Skin epidermis (tissue), 12 donors: ENCODE results near the gene AKR1E2.
"Not testable (repeated sequence)": the region's sequence is repeated elsewhere in the genome, so short reads cannot be mapped to it uniquely, and the experiment has no call there.

ENCODE experiments used
- H3K27ac ChIP-seq, 21 experiments: fragments of 200-600 bp; sonication (generic) in 11 of 21; one replicate each; pipeline ENCODE4 v1.5.0; 2020; ENCODE audit warnings: mild to moderate bottlenecking in 3 of 21, inconsistent platforms in 2 of 21, moderate library complexity in 2 of 21
- H3K4me3 ChIP-seq, 7 experiments: fragments of 200-600 bp; sonication (generic) in 2 of 7; one replicate each; pipeline ENCODE4 v1.5.0; 2020; ENCODE audit warnings: inconsistent platforms in 2 of 7, mild to moderate bottlenecking in 2 of 7, moderate library complexity in 1 of 7

AKR1E2 gene

DNA sequence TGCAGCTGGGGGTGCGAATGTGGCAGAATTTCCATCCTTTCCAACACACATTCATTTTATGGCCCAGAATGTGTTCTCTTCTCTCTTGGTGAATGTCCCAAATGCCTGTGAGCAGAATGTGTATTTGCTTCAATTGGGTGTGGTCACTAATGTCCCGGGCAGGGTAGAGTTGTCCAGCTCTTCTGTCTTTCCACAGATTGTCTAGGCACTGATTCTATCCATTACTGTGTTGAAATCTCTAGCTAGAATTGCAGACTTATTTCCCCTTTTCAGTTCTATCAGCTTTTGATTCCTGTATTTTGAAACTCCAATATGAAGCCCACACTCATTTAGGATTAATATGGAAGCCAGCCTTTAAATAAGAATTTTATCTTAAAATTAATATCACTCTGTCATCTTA is 14.0 kb upstream of the AKR1E2 start:
- Histone ChIP-seq H3K27ac (no peak overlapping the region), H3K4me3 (no peak overlapping the region)

DNA sequence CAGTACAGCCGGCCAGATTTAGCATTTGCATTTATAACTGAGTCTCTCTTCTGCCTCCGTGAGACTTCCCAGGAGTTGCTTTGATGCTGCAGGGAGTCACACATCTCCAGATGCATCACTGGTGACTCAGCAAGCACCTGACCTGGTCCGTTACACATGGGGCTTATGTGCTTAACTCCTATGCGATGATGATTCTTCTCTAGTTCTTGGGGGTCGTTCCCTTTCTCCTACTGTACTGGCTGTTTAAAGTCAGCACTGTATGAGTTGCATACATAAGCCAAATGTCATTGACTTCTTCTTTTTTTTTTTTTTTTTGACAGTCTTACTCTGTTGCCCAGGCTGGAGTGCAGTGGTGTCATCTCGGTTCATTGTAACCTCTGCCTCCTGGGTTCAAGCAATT is 13.0 kb upstream of the AKR1E2 start:
- H3K27ac ChIP-seq = no peak overlapping the region
- no peak overlapping the region for H3K4me3 ChIP-seq

DNA sequence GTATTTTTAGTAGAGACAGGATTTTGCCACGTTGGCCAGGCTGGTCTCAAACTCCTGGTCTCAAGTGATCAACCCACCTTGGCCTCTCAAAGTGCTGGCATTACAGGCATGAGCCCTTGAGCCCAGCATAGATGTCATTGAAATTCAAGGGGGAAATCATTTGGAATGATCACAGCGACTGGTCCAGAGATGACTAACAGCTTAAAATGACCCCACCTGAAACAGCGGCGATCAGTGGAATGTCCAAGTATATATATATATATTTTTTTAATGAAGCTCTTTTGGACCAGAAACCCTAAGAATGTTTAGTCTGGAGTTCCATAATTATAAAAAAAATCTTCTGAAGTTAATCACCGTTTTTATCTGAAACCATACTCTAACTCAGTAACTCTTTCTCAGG is 12.5 kb upstream of the AKR1E2 start:
- no peak overlapping the region for H3K27ac ChIP-seq

DNA sequence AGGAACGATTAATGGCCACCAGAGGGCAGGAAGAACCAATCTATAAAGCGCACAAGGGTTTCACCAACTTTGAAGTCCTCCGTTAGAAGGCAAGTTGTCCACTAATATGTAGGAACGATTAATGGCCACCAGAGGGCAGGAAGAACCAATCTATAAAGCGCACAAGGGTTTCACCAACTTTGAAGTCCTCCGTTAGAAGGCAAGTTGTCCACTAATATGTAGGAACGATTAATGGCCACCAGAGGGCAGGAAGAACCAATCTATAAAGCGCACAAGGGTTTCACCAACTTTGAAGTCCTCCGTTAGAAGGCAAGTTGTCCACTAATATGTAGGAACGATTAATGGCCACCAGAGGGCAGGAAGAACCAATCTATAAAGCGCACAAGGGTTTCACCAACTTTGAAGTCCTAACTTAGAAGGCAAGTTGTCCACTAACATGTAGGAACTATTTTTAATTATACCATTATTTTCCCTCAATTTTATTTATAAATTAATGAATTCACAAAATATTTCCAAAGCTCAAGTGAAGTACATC is 10.3 kb upstream of the AKR1E2 start:
- H3K4me3 ChIP-seq, H3K27ac ChIP-seq: not testable (repeated sequence)

More for the DNA sequence above, 12.5 kb upstream of the AKR1E2 start:
- H3K4me3 ChIP-seq = no peak overlapping the region

DNA sequence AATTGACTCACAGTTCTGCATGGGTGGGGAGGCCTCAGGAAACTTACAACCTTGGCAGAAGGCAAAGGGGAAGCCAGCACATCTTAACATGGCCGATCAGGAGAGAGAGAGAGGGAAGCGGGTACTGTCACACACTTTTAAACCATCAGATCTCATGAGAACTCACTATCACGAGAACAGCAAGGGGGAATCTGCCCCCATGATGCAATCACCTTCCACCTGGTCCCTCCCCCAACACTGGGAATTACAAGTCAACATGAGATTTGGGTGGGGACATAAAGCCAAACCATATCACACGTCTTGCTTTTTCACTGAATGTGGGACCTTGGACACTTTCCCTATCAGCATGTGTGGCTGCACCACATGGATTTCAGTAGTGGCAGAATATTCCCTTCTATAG is 9.0 kb upstream of the AKR1E2 start:
- no peak overlapping the region for H3K4me3 ChIP-seq
- H3K27ac ChIP-seq = no peak overlapping the region

DNA sequence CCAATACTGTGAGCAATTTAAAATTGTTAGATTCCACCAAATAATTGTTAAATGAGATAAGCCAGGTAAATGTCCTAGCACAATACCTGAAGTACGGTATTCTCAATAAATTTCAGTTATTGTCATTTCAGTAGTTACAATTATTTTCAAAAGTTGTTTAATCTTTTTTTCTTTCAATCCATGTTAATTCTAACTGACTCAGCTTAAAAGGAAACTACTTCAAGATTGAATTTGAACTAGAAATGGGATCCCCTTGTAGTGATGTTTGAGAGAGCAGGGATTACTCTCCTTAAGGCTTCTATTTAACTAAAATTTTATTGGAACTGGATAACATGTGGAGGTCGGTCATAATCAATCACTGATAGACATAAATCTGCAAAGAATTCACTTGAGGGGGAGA is 6.9 kb upstream of the AKR1E2 start:
- Histone ChIP-seq H3K27ac (no peak overlapping the region), H3K4me3 (no peak overlapping the region)

DNA sequence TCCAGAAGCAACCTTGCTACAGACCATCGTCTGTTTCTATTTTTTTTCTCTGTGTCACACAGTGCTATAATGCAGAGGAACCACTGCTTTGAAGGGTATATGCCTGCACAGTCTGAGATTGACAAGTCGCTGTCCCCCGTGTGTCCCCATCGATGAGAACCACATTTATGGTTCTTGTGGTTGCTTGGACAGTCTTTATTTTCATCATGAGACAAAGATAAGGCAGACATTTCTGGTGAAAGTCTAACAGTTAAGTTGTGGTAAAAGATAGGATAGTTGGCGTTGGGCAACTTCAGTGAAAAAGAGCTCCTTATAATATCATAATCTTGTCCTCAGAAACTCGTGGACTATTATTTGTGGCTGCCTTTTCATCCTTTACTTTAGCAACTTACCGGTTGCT is 6.3 kb upstream of the AKR1E2 start:
- no peak overlapping the region for H3K27ac ChIP-seq
- no peak overlapping the region for H3K4me3 ChIP-seq

DNA sequence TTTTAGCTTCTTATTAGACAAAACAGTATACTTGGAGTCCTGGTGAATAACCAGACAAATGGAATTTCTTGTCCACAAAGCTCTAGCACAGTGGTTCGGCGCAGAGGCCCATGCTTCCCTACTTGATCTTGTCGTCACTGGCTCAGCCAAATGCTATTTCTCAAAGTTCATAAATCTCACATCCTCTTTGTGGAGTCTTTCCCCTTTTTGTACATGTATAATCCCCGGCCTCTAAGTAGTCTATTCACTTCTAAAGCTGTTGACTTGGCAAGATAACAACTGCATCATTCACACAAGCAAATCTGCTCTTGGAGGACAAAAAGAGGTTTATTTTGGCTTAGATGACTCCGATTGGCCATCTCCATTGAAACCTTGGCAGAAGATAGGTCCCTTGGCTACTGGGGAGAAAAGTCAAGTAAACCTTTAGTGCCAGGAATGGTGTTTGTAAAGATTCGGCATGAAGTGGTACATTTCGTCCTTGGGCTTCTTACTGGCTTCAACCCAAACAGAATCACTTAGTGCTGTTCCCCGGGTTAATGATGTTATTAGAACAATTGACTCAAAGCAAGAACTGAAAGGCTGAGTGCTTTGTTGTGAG is 5.1 kb upstream of the AKR1E2 start:
- H3K4me3 ChIP-seq = no peak overlapping the region
- peak overlapping the region in 1 of 21 experiments; percentile 12 for H3K27ac ChIP-seq

DNA sequence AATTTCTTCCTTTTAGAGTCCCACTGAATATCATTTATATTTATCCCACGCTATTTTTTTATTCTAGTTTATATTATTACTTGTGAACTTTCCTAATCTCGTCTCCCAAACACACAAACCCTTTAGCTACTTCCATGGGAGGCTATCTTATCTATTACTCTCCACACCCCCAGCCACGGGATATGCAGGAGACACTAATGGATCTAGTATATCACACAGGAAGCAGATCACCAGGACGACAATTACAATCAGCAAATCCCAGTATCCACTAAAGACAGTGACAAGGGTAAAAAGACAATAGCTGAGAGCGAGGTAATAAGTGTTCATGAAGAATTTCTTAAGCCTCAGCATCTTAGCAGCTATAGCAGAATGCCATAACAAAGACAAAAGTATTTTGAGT is 3.8 kb upstream of the AKR1E2 start:
- Histone ChIP-seq H3K27ac (no peak overlapping the region), H3K4me3 (no peak overlapping the region)

DNA sequence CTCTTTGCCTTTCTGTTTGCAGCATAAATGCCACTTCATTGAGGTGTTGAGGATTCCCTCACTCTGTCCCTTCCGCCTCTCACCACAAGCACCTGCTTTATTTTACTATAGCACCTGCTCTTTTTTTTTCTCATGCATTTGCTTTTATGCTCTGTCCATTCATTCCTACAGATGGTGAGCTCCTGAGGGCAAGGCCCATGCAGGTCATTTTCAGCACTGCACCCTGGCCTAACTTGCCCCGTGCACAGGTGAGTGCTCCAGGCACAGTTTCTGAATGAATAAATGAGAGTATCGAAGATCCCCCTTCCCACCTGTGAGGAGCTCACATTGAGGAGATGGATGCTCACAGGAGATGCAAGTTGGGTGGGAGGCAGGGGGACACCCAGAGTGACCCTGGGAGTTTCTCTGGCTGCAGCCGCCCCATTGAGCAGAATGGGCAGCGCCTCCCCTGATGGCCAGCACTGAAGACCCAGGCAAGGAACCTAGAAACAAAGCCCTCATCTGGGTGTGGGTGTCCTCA is 1.2 kb upstream of the AKR1E2 start:
- no peak overlapping the region for H3K4me3 ChIP-seq
- H3K27ac ChIP-seq = no peak overlapping the region

DNA sequence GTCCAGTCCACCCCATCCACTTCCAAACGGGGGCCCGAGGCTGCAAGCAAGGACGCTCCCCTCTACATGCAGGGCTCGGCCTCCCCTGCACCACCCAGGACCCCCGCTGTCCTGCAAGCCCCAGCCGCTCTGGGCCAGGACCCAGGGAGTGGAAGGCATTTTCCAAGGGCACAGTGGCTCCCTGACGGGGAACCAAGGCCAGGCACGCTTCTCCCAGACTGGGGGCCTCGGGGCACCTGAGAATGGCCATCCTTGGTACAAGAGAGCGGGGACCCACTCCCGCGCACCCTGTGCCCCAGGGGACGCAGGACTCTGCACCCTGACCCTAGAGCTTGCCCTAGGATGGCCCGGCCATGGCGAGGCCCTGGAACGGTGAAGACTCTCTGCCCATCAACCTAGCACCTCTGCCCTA is 545 bp upstream of the AKR1E2 start:
- peak overlapping the region in 5 of 7 experiments; percentile 51 to 67 (median 60) for H3K4me3 ChIP-seq
- peak overlapping the region in 6 of 21 experiments; percentile 76 to 95 (median 90) for H3K27ac ChIP-seq

DNA sequence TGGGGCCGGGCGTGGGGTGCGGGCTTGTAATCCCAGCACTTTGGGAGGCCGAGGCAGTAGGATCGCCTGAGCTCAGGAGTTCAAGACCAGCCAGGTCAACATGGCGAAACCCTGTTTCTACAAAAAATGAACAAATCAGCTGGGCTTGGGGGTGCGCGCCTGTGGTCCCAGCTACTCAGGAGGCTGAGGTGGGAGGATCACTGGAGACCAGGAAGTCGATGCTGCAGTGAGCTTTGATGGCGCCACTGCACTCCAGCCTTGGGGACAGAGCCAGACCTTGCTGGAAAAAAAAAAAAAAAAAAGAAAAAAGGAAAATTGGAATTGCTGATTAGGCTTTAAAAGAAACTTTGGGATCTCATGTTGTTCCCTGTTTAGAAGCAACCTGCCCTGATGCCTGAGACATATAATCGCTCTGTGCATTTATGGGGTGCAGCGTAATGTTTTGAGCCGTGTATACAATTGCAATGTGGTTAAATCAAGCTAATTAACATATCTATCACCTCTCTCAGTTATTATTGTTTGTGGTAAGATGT is 851 bp downstream of the AKR1E2 start:
- H3K27ac ChIP-seq = peak overlapping the region in 20 of 21 experiments; percentile 65 to 95 (median 85)
- H3K4me3 ChIP-seq = peak overlapping the region; percentile 51 to 68 (median 61)

DNA sequence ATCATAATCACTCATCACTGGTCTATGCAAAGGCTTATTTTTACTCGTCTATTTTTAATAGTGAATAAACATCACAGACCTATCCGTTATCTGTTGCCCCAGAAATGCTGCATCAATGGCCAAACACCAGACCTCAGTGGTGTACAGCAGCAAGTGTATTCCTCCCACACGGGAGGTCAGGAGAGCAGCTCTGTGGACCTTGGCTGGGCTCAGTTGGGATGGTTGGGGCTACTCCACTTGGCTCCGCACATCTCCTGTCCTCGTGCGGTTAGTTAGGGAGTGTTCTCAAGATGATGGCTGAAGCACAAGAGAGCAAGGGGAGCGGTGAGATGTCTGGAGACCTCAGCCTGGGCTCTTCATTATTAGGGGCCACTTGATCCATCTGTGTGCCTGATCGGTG is 2.0 kb downstream of the AKR1E2 start:
- no peak overlapping the region for H3K27ac ChIP-seq

DNA sequence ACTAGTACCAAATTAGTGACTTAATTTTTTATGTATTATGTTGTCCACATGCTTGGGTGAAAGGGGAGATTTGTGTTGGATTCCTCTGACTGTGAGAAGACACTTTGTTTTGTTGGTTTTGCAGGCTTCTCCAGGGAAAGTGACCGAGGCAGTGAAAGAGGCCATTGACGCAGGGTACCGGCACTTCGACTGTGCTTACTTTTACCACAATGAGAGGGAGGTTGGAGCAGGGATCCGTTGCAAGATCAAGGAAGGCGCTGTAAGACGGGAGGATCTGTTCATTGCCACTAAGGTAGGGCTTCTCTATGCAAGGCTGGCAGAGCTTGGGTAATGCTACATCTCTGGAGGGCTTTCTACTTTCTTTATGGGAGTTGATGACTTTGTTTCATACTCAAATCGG is 4.5 kb downstream of the AKR1E2 start:
- no peak overlapping the region for H3K4me3 ChIP-seq

More for the DNA sequence above, 2.0 kb downstream of the AKR1E2 start:
- H3K4me3 ChIP-seq = no peak overlapping the region

DNA sequence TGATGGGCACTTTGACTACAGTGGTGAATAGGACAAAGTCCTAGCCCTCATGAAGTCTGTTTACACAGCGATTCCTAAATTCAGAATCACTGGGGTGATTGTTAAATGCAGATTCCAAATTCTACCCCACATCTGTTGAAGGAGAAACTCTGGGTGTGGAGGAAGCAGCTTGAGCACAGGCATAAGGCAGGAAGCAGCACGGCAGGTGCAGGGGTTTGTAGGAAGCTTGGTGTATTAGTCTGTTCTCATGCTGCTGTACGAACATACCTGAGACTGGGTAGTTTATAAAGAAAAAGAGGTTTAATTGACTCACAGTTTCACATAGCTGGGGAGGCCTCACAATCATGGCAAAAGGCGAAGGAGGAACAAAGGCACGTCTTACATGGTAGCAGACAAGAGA is 5.1 kb downstream of the AKR1E2 start:
- no peak overlapping the region for H3K27ac ChIP-seq
- no peak overlapping the region for H3K4me3 ChIP-seq

More for the DNA sequence above, 4.5 kb downstream of the AKR1E2 start:
- H3K27ac ChIP-seq = no peak overlapping the region

DNA sequence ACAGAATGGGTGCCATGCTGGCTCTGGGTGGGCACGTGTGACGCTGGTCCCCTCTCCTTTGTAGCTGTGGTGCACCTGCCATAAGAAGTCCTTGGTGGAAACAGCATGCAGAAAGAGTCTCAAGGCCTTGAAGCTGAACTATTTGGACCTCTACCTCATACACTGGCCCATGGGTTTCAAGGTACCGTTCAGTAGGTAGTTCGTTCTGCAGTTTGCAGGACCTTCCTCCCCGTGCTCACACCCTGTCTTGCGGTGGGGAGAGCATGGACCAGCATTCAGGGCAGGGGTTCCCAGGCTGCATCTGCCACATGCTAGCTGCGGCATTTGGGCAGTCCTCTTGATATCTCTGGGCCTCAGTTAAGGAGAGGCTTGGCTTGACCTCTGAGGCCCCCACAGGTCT is 7.3 kb downstream of the AKR1E2 start:
- no peak overlapping the region for H3K4me3 ChIP-seq
- H3K27ac ChIP-seq = no peak overlapping the region

DNA sequence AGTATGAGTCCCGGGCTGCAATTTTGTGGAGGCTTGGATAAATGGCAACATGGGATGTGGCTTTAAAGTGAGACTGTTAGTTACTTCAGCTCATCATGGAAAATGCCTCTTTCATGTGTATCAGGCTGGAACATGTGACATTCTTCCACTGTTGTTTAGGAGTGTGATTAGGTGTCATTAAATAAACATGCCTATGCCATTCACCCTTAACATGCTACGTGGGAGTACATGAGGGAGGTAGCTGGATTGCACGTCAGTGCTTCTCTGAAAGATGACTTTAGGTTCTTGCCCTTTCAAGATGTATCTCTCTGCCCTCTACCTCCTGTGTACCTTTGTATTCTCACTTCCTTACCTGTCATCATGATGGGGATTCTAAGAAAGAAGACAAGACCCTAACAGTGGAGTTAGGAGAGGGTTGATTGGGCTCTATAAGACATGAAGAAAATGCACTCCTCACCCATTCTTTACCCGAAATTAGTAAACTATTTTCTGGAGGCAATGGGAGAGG is 8.9 kb downstream of the AKR1E2 start:
- H3K27ac ChIP-seq = no peak overlapping the region
- H3K4me3 ChIP-seq = no peak overlapping the region

DNA sequence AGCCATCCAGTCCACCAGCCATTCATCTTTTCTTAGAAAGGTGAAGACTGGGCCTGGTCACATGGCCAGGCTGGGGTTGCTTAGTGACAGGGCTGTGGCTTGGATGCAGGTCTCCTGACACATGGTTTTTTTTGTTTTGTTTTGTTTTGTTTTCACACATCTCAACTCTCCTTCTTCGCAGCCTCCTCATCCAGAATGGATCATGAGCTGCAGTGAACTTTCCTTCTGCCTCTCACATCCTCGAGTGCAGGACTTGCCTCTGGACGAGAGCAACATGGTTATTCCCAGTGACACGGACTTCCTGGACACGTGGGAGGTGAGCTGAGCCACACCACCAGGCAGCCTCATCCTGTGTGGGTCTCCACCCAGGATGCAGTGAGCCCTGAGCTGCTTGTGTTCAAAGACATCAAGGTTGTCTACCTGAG is 9.5 kb downstream of the AKR1E2 start:
- H3K27ac ChIP-seq = no peak overlapping the region
- H3K4me3 ChIP-seq = no peak overlapping the region

DNA sequence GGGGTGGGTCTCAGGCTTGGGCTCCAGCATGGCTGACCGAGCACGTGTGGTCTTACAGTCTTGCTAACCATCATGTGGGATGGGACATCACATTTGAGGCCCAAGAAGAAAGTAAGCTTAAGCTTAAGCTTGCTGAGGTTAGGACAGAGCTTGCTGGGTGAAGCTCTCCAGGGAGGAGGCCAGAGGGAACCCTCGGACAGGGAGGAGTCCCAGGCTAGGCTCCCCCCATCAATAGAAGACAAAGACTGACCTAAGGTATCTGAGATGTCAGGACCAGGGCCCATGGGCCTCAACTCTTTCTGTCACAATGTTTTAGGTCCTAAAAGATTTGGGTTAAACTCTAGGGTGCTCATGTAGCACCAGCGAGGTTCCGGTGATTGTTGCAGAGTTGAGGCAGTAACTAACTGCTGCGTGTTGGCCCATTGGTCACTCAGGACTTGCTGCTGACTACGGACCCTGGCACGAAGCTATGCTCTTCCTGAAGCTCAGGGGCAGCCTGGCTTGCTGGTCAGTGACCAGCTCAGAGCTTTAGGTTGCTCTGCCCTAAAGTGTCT is 10.5 kb downstream of the AKR1E2 start:
- Histone ChIP-seq H3K4me3 (no peak overlapping the region), H3K27ac (no peak overlapping the region)

DNA sequence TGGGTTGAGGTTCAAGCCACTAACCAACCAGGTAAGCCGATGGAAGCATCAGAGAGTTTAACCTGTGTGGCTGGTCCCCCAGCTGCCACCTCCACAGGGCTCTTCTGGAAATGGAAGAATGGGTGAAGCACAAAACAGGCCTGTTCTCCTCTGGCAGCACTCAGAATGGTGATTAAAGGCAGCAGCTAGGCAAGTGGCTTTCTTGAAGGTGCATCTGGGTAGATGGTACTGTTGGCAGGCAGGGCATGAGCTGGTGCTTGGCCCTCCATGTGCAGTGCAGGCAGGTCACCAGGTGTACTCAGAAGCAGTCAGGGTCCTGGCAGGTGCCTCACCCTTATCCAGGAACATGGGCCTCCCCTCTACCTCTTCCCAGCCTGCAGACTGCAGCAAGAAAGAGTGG is 11.5 kb downstream of the AKR1E2 start:
- H3K4me3 ChIP-seq = no peak overlapping the region
- no peak overlapping the region for H3K27ac ChIP-seq

DNA sequence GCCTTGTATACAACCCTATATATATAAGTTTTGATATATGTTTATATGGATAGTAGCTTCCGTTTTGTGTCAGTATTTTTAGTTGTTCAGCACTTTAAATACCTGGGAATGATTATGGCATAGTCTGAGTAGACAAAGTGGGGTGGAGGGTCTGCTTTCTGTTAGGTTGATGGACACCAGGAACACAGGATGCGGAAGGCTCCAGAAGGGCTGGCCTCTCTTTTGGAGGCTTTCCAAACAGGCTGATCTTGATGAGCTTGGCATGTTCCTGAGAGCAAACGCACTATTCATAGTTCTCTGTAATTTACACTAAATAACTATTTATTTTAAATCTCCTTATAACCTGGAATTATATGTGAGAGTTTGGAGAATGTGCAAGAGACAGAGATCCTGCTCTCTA is 12.7 kb downstream of the AKR1E2 start:
- no peak overlapping the region for H3K27ac ChIP-seq
- no peak overlapping the region for H3K4me3 ChIP-seq
